KG1 (cell line): Measurements from ENCODE around the gene SELENOS.
"Not testable (repeated sequence)": the region's sequence is repeated elsewhere in the genome, so short reads cannot be mapped to it uniquely, and the experiment has no call there.

Experiments
- DNase-seq: peaks from one replicate; lab custom pipeline; 2025; lab: John Stamatoyannopoulos, UW

SELENOS gene

GRCh38 chr15:101309436-101310160 is 32.3 kb upstream of the SELENOS start:
- DNase-seq = no peak

- no peak for DNase-seq
Measured at GRCh38 chr15:101308604-101309435, 31.5 kb upstream of the SELENOS start.

GRCh38 chr15:101307897-101308603 is 30.8 kb upstream of the SELENOS start:
- DNase-seq = no peak

- DNase-seq = no peak
Measured at GRCh38 chr15:101307048-101307896, 30.0 kb upstream of the SELENOS start.

GRCh38 chr15:101306341-101307047 is 29.2 kb upstream of the SELENOS start:
- DNase-seq = no peak

- DNase-seq = no peak
Measured at GRCh38 chr15:101305820-101306255, 28.6 kb upstream of the SELENOS start.

- DNase-seq = no peak
Measured at GRCh38 chr15:101303408-101303807, 26.1 kb upstream of the SELENOS start.

- DNase-seq = no peak
Measured at GRCh38 chr15:101296418-101297405, 19.4 kb upstream of the SELENOS start.

- no peak for DNase-seq
Measured at GRCh38 chr15:101295607-101296161, 18.4 kb upstream of the SELENOS start.

GRCh38 chr15:101294731-101295606 is 17.7 kb upstream of the SELENOS start, which contains the start of gene SNRPA1:
Gene SNRPA1 (minus strand): TSS chr15:101295248. CDS start chr15:101295178, 70 bp downstream.
- peak; percentile 93 for DNase-seq

GRCh38 chr15:101293122-101293521 is 15.8 kb upstream of the SELENOS start:
- no peak for DNase-seq

- DNase-seq = peak; percentile 48
Measured at GRCh38 chr15:101288905-101289513, 11.7 kb upstream of the SELENOS start.

- DNase-seq = not testable (repeated sequence)
Measured at GRCh38 chr15:101287342-101287741, 10.1 kb upstream of the SELENOS start.

- DNase-seq = no peak
Measured at GRCh38 chr15:101286471-101287114, 9.3 kb upstream of the SELENOS start.

GRCh38 chr15:101283931-101284330 is 6.6 kb upstream of the SELENOS start:
- DNase-seq = no peak

GRCh38 chr15:101280007-101280406 is 2.7 kb upstream of the SELENOS start:
- no peak for DNase-seq

- no peak for DNase-seq
Measured at GRCh38 chr15:101277943-101278564, 769 bp upstream of the SELENOS start.
